K562 (cell line): Measurements from ENCODE around the gene TP73. TPM values are rescaled to one million over a fixed set of nuclear protein-coding genes. Genes with fewer than 3 reads are reported as not detected.

Experiments used
- ATAC-seq: fragments of 200-7000 bp; cut with Tn5 transposase; 3 replicates; pipeline ENCODE4 v1.9.1; 2020; ENCODE audit warnings: moderate library complexity
- BruUV-seq: library from RNA; stranded (reverse); fragments of 400-500 nt; replicated peaks from 2 replicates; lab custom pipeline; 2021; lab: Mats Ljungman, UMichigan
- CTCF ChIA-PET: fragments of 300-600 bp; formaldehyde crosslinking; extraction: SDS; loops from one replicate; lab custom pipeline; 2021; ENCODE audit warnings: low intra/inter-chr PET ratio; lab: Yijun Ruan, JAX
- POLR2A ChIA-PET: fragments of 300-600, 350-650 bp; sonication (Branson Sonifier 250); formaldehyde crosslinking; extraction: SDS; loops from one replicate; lab custom pipeline; 2021; ENCODE audit warnings: antibody characterized with exemption, inconsistent platforms; lab: Yijun Ruan, JAX
- DNase-seq, 4 experiments: peaks; one replicate each; pipeline versions ENCODE4 v3.0.0 to v3.0.0-alpha.2; 2011 to 2018; ENCODE audit warnings: low spot score in 3 of 4, mixed read lengths in 3 of 4; ENCODE audit errors: extremely low read depth in 1 of 4
- FAIRE-seq: peaks from 2 replicates; lab custom pipeline; 2011; peaks lifted over from hg19 to GRCh38; lab: Jason Lieb, UNC
- H2AFZ ChIP-seq: 2 replicates; pipeline ENCODE4 v1.6.0; 2011; ENCODE audit warnings: low read depth, low read length, control low read depth, inconsistent platforms
- H3K27ac ChIP-seq: fragments of 200-600 bp; 3 replicates; pipeline ENCODE4 v1.8.0; 2011; ENCODE audit warnings: low read depth, mild to moderate bottlenecking, control low read depth, inconsistent platforms, low read length, moderate library complexity, mixed read lengths; ENCODE audit errors: extremely low read depth
- H3K27me3 ChIP-seq, 2 experiments: fragments of 300-600 bp in 1 of 2; 2 replicates in 1 of 2; 3 replicates in 1 of 2; pipeline versions ENCODE4 v1.6.0 to v1.8.0; 2011; ENCODE audit warnings: inconsistent platforms in 2 of 2, low read length in 2 of 2, mild to moderate bottlenecking in 1 of 2, mixed read lengths in 1 of 2, moderate library complexity in 1 of 2; ENCODE audit not compliant: control insufficient read depth in 2 of 2, insufficient read depth in 2 of 2
- H3K36me3 ChIP-seq: fragments of 300-600 bp; 3 replicates; pipeline ENCODE4 v1.8.0; 2011; ENCODE audit warnings: mild to moderate bottlenecking, low read length, inconsistent platforms; ENCODE audit not compliant: control insufficient read depth, insufficient read depth
- H3K4me1 ChIP-seq, 2 experiments: fragments of 200-600 bp in 1 of 2; replicated peaks in 1 of 2; 2 replicates in 1 of 2; 3 replicates in 1 of 2; pipeline versions ENCODE4 v1.5.1 to v1.8.0; 2011; ENCODE audit warnings: inconsistent platforms in 2 of 2, low read length in 2 of 2, mild to moderate bottlenecking in 1 of 2, mixed read lengths in 1 of 2, moderate library complexity in 1 of 2; ENCODE audit not compliant: control insufficient read depth in 2 of 2, insufficient read depth in 2 of 2
- H3K4me2 ChIP-seq: 2 replicates; pipeline ENCODE4 v1.6.1; 2011; ENCODE audit warnings: low read length, control low read depth, inconsistent platforms, mixed read lengths; ENCODE audit not compliant: insufficient read depth
- H3K4me3 ChIP-seq: fragments of 200-600 bp; sonication (generic), shearing (Covaris generic); 2 replicates; pipeline ENCODE4 v1.5.1; 2016; ENCODE audit warnings: control low read depth, inconsistent platforms
- H3K79me2 ChIP-seq: fragments of 200-600 bp; 3 replicates; pipeline ENCODE4 v1.8.0; 2011; ENCODE audit warnings: low read length, inconsistent platforms; ENCODE audit not compliant: control insufficient read depth, insufficient read depth
- H3K9ac ChIP-seq, 2 experiments: 2 replicates each; pipeline versions ENCODE4 v1.6.0 to v1.6.1; 2011; ENCODE audit warnings: low read depth in 2 of 2, low read length in 2 of 2, control low read depth in 1 of 2, inconsistent platforms in 1 of 2, mild to moderate bottlenecking in 1 of 2, mixed read lengths in 1 of 2; ENCODE audit not compliant: insufficient read depth in 1 of 2
- H3K9me1 ChIP-seq: one replicate; pipeline ENCODE4 v1.6.0; 2011; ENCODE audit warnings: inconsistent platforms, mild to moderate bottlenecking, low read length, moderate library complexity; ENCODE audit not compliant: control insufficient read depth, insufficient read depth
- H3K9me3 ChIP-seq: replicated peaks from 2 replicates; pipeline ENCODE4 v1.5.1; 2011; ENCODE audit warnings: low read depth, low read length, inconsistent platforms; ENCODE audit not compliant: control insufficient read depth, insufficient read depth
- H4K20me1 ChIP-seq: replicated peaks from 2 replicates; pipeline ENCODE4 v1.6.1; 2011; ENCODE audit warnings: low read length, inconsistent platforms, mixed read lengths; ENCODE audit not compliant: control insufficient read depth, insufficient read depth
- BDP1 ChIP-seq: IDR thresholded peaks from 3 replicates; pipeline ENCODE4 v1.6.1; 2011; ENCODE audit not compliant: insufficient read length, insufficient read depth
- BMI1 ChIP-seq: fragments of 150-350 bp; IDR thresholded peaks from 2 replicates; pipeline ENCODE4 v1.6.1; 2014; ENCODE audit warnings: low read length
- CBFB ChIP-seq: sonication (generic); formaldehyde crosslinking; IDR thresholded peaks from 2 replicates; pipeline ENCODE4 v1.4.0; 2020; ENCODE audit warnings: mild to moderate bottlenecking, missing genetic modification reagents
- CCNT2 ChIP-seq: IDR thresholded peaks from 2 replicates; pipeline ENCODE4 v1.6.1; 2011; ENCODE audit warnings: borderline replicate concordance, low read depth, mild to moderate bottlenecking, moderate library complexity, mixed read lengths, low read length; ENCODE audit not compliant: insufficient read length; ENCODE audit errors: extremely low read depth
- FOXA3 ChIP-seq, 2 experiments: fragments of 450-650 bp in 1 of 2; sonication (generic) in 1 of 2; formaldehyde crosslinking; IDR thresholded peaks in 1 of 2; conservative IDR thresholded peaks in 1 of 2; 2 replicates each; pipeline versions ENCODE4 v1.4.0 to v1.8.0; 2020 to 2022; ENCODE audit warnings: mild to moderate bottlenecking in 2 of 2, missing genetic modification reagents in 1 of 2
- MECOM ChIP-seq: fragments of 250-450 bp; sonication (Bioruptor Pico); IDR thresholded peaks from 2 replicates; pipeline ENCODE4 v1.8.0; 2022; ENCODE audit warnings: inconsistent platforms
- MED1 ChIP-seq: sonication (generic); formaldehyde crosslinking; IDR thresholded peaks from 2 replicates; pipeline ENCODE4 v1.8.1; 2023; ENCODE audit warnings: missing genetic modification reagents, borderline replicate concordance
- POLR2A ChIP-seq: fragments of 450-650 bp; conservative IDR thresholded peaks from 2 replicates; pipeline ENCODE4 v1.6.1; 2016
- SP1 ChIP-seq: sonication (generic); formaldehyde crosslinking; IDR thresholded peaks from 2 replicates; pipeline ENCODE4 v1.8.1; 2022; ENCODE audit warnings: mild to moderate bottlenecking, missing genetic modification reagents
- ZFP36 ChIP-seq: fragments of 150-350 bp; IDR thresholded peaks from 2 replicates; pipeline ENCODE4 v1.6.1; 2018; ENCODE audit warnings: low read length, low read depth; ENCODE audit not compliant: partially characterized antibody
- ZNF12 ChIP-seq: sonication (generic); formaldehyde crosslinking; IDR thresholded peaks from 2 replicates; pipeline ENCODE4 v1.4.0; 2020; ENCODE audit warnings: mild to moderate bottlenecking, missing genetic modification reagents
- ZNF184 ChIP-seq: sonication (generic); formaldehyde crosslinking; IDR thresholded peaks from 2 replicates; pipeline ENCODE4 v1.5.0; 2020; ENCODE audit warnings: missing genetic modification reagents
- ZNF263 ChIP-seq: sonication (generic); formaldehyde crosslinking; IDR thresholded peaks from 2 replicates; pipeline ENCODE4 v1.8.0; 2022; ENCODE audit warnings: mild to moderate bottlenecking, missing genetic modification reagents, borderline replicate concordance
- WGBS: fragments of 100-300 bp; shearing (Covaris generic); methylation state at CpG from one replicate; pipeline ENCODE4 v1.1.6; 2016; ENCODE audit warnings: low coverage, mixed read lengths; ENCODE audit not compliant: insufficient coverage; ENCODE audit errors: missing lambda C conversion rate; 5-methylcytosine and 5-hydroxymethylcytosine counted together
- in situ Hi-C: fragments of 300-500 bp; cut with MboI; formaldehyde crosslinking; loops from 4 replicates; pipeline ENCODE4 v1.15.0; 2018; ENCODE audit warnings: inconsistent platforms, mixed read lengths
- intact Hi-C: fragments of 100-400 bp; cut with micrococcal nuclease; formaldehyde crosslinking; loops from 2 replicates; pipeline ENCODE4 v1.14.2; 2022
- polyA plus RNA-seq, 8 experiments: library from polyadenylated mRNA; depleted of rRNA in 4 of 8; stranded (reverse) in 5 of 8; unstranded in 3 of 8; fragments of >200 nt; fragmentation: Nextera tagmentation in 2 of 8; fragmentation: Illumina TruSeq in 1 of 8; extraction: Ambion mirVana in 2 of 8; extraction: Trizol in 1 of 8; gene quantifications; 2 replicates each; pipeline versions ENCODE4 v1.2.1 to v1.2.3, GENCODE V29; 2011 to 2014; ENCODE audit warnings: inconsistent platforms in 1 of 8, missing spikeins in 1 of 8
- total RNA-seq, 7 experiments: library from RNA; depleted of rRNA in 6 of 7; stranded (reverse); fragments of >200 nt in 6 of 7; fragmentation: Illumina TruSeq in 2 of 7; extraction: Trizol in 2 of 7; gene quantifications; 2 replicates each; pipeline versions ENCODE4 v1.2.1 to v1.2.3, GENCODE V29; 2011 to 2021; ENCODE audit warnings: low replicate concordance in 1 of 7
- TF ChIP-seq, protein P1 (sequence below), 2 experiments: IDR thresholded peaks; 2 replicates each; pipeline ENCODE4 v1.6.1; 2011; ENCODE audit warnings: borderline replicate concordance in 1 of 2, control low read depth in 1 of 2, low read depth in 1 of 2, low read length in 1 of 2, mild to moderate bottlenecking in 1 of 2, mixed read lengths in 1 of 2, moderate library complexity in 1 of 2; ENCODE audit not compliant: insufficient read depth in 1 of 2, insufficient read length in 1 of 2, poor library complexity in 1 of 2, severe bottlenecking in 1 of 2; ENCODE audit errors: extremely low read depth in 1 of 2
- TF ChIP-seq, protein P2 (sequence below): fragments of 150-350 bp; IDR thresholded peaks from 2 replicates; pipeline ENCODE4 v1.6.1; 2014; ENCODE audit warnings: low read depth, mild to moderate bottlenecking, low read length, borderline replicate concordance

Gene TP73
- total and polyA plus RNA-seq, 9 of the 15 experiments (the other 6 are each of a cell fraction or from before 2014, with no cell fraction given), result 0.07 to 1.6 (median 0.40) TPM; not detected in 2

DNA sequence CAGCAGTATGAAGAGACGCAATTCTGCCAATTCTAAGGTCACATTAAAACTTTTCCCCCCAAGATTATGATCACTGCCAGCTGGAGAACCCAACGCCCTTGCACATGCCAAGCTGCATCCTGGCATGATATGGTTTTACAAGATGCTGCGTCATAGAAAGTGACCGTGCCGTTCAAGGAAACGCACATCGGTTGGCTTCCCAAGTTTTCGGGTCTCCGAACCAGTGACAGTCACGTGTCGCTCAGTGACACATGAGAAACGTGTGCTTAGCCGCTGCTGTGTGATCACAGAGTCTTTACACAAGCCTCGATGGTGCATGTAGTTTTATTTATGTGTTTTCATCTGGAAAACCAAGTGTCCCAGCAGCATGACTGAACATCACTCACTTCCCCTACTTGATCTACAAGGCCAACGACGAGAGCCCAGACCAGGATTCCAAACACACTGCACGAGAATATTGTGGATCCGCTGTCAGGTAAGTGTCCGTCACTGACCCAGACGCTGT lies 127.6 kb downstream of the TP73 start:
- H3K27me3 ChIP-seq, result no peaks in the 10 kb centered on the region
- peaks cover 5% of the 10 kb centered on the region for H3K9me1 ChIP-seq
- in situ Hi-C loops (no loop called here), intact Hi-C loops (loop anchor here (5.0 kb wide), 1 partner anchor 77 kb away; the partner anchor contains the start of genes CEP104 and DFFB)
- no peak overlapping the region for H2AFZ ChIP-seq
- WGBS, result 94% methylated on average over 20 of the region's 20 CpGs
- DNase-seq, result no peak
- H3K36me3 ChIP-seq, result peaks cover 71% of the 10 kb centered on the region
- ChIA-PET POLR2A (interaction anchor here (1.0 kb wide), 1 partner anchor 11 kb away, joined by 3 read pairs; no protein-coding TSS in a partner anchor), CTCF (no interaction called here)
- H3K4me2 ChIP-seq, result no peak overlapping the region
- no peak for FAIRE-seq
- BruUV-seq, result no TSS peak
- no peak overlapping the region for H3K4me3 ChIP-seq
- H3K79me2 ChIP-seq, result peaks cover 6% of the 10 kb centered on the region; the same call in 2 of the 3 replicates
- no peaks in the 10 kb centered on the region for H3K9me3 ChIP-seq
- peaks cover 15 to 54% of the 10 kb centered on the region in 2 experiments for H3K4me1 ChIP-seq
- H4K20me1 ChIP-seq, result no peaks in the 10 kb centered on the region
- ATAC-seq, result no peak
- peak overlapping the region in 1 of 2 experiments; percentile 37; a peak in 1 of 4 replicates for H3K9ac ChIP-seq
- H3K27ac ChIP-seq, result no peak overlapping the region
- TF ChIP-seq CCNT2 (no peak), SP1 (CRISPR knock-in tag) (0 out of 2 replicates have a peak, but pooled peaks have one; percentile 25), FOXA3 (CRISPR knock-in tag; conservative IDR thresholded peaks at IDR 0.05 in 1 of 2, IDR thresholded peaks at IDR 0.05 in 1 of 2) (no peak), MED1 (CRISPR knock-in tag) (no peak), MECOM (CRISPR knock-in tag) (0 out of 2 replicates have a peak, but pooled peaks have one; percentile 9), ZNF184 (CRISPR knock-in tag) (no peak), ZNF12 (no peak), ZFP36 (no peak), BMI1 (no peak), BDP1 (no peak), ZNF263 (no peak), POLR2A (peak; percentile 23), CBFB (CRISPR knock-in tag) (no peak)
- TF ChIP-seq, protein P1, sequence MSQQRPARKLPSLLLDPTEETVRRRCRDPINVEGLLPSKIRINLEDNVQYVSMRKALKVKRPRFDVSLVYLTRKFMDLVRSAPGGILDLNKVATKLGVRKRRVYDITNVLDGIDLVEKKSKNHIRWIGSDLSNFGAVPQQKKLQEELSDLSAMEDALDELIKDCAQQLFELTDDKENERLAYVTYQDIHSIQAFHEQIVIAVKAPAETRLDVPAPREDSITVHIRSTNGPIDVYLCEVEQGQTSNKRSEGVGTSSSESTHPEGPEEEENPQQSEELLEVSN (IDR thresholded peaks at IDR 0.05; ENCODE audit: borderline replicate concordance in 1 of 2, extremely low read depth in 1 of 2, insufficient read depth in 1 of 2, insufficient read length in 1 of 2, low read depth in 1 of 2, low read length in 1 of 2, poor library complexity in 1 of 2, severe bottlenecking in 1 of 2), result peak in 1 of 2 experiments; percentile 3
- TF ChIP-seq, protein P2, sequence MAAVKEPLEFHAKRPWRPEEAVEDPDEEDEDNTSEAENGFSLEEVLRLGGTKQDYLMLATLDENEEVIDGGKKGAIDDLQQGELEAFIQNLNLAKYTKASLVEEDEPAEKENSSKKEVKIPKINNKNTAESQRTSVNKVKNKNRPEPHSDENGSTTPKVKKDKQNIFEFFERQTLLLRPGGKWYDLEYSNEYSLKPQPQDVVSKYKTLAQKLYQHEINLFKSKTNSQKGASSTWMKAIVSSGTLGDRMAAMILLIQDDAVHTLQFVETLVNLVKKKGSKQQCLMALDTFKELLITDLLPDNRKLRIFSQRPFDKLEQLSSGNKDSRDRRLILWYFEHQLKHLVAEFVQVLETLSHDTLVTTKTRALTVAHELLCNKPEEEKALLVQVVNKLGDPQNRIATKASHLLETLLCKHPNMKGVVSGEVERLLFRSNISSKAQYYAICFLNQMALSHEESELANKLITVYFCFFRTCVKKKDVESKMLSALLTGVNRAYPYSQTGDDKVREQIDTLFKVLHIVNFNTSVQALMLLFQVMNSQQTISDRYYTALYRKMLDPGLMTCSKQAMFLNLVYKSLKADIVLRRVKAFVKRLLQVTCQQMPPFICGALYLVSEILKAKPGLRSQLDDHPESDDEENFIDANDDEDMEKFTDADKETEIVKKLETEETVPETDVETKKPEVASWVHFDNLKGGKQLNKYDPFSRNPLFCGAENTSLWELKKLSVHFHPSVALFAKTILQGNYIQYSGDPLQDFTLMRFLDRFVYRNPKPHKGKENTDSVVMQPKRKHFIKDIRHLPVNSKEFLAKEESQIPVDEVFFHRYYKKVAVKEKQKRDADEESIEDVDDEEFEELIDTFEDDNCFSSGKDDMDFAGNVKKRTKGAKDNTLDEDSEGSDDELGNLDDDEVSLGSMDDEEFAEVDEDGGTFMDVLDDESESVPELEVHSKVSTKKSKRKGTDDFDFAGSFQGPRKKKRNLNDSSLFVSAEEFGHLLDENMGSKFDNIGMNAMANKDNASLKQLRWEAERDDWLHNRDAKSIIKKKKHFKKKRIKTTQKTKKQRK, result no peak
